HEK293 (cell line): ENCODE results near the gene NKD1.

Source experiments
- CTCF ChIA-PET: fragments of 350-600 bp; formaldehyde crosslinking; extraction: SDS; loops from one replicate; lab custom pipeline; 2021; ENCODE audit warnings: antibody characterized with exemption; lab: Yijun Ruan, JAX
- POLR2A ChIA-PET: fragments of 300-600 bp; formaldehyde crosslinking; extraction: SDS; loops from one replicate; lab custom pipeline; 2020; ENCODE audit warnings: antibody characterized with exemption, inconsistent platforms; lab: Yijun Ruan, JAX
- H3K27ac ChIP-seq: fragments of 200-500 bp; sonication (Bioruptor generic); 2 replicates; pipeline ENCODE4 v1.5.1; 2014; ENCODE audit warnings: low read depth, low read length, control low read depth, inconsistent platforms; ENCODE audit errors: extremely low read depth
- H3K36me3 ChIP-seq, 2 experiments: fragments of 200-500 bp in 1 of 2; sonication (Bioruptor generic) in 1 of 2; 1 replicate in 1 of 2; 2 replicates in 1 of 2; pipeline ENCODE4 v1.5.1; 2014 to 2017; ENCODE audit warnings: inconsistent platforms in 2 of 2, low read length in 2 of 2; ENCODE audit not compliant: control insufficient read depth in 2 of 2, insufficient read depth in 1 of 2
- H3K4me1 ChIP-seq: fragments of 200-500 bp; sonication (Bioruptor generic); 2 replicates; pipeline ENCODE4 v1.5.1; 2014; ENCODE audit warnings: mild to moderate bottlenecking, low read length, inconsistent platforms; ENCODE audit not compliant: control insufficient read depth, insufficient read depth
- H3K4me3 ChIP-seq: 2 replicates; pipeline ENCODE4 v1.5.1; 2011; ENCODE audit warnings: low read depth, mild to moderate bottlenecking, control low read depth, low read length, moderate library complexity
- H3K9me3 ChIP-seq: fragments of 200-500 bp; sonication (Bioruptor generic); 2 replicates; pipeline ENCODE4 v1.5.1; 2014; ENCODE audit warnings: low read depth, low read length, inconsistent platforms; ENCODE audit not compliant: control insufficient read depth, insufficient read depth
- KLF8 ChIP-seq: fragments of 450-650 bp; formaldehyde crosslinking; IDR thresholded peaks from 2 replicates; pipeline ENCODE4 v1.5.1; 2016; ENCODE audit warnings: missing biosample characterization, missing genetic modification characterization
- SP3 ChIP-seq: fragments of 450-650 bp; formaldehyde crosslinking; IDR thresholded peaks from 2 replicates; pipeline ENCODE4 v1.5.1; 2016; ENCODE audit warnings: missing biosample characterization, missing genetic modification characterization
- TCF7L2 ChIP-seq: IDR thresholded peaks from 2 replicates; pipeline ENCODE4 v1.6.1; 2011; ENCODE audit warnings: low read depth, mild to moderate bottlenecking, inconsistent platforms, low read length, moderate library complexity, borderline replicate concordance
- ZNF10 ChIP-seq: fragments of 450-650 bp; formaldehyde crosslinking; IDR thresholded peaks from 2 replicates; pipeline ENCODE4 v1.5.1; 2017; ENCODE audit warnings: missing biosample characterization, missing genetic modification characterization
- ZNF121 ChIP-seq: fragments of 450-650 bp; formaldehyde crosslinking; IDR thresholded peaks from 2 replicates; pipeline ENCODE4 v1.5.1; 2016; ENCODE audit warnings: missing biosample characterization, missing genetic modification characterization
- ZNF138 ChIP-seq: fragments of 450-650 bp; formaldehyde crosslinking; IDR thresholded peaks from 2 replicates; pipeline ENCODE4 v1.5.1; 2016; ENCODE audit warnings: missing biosample characterization, missing genetic modification characterization, borderline replicate concordance
- ZNF146 ChIP-seq: fragments of 450-650 bp; formaldehyde crosslinking; IDR thresholded peaks from 2 replicates; pipeline ENCODE4 v1.5.1; 2016; ENCODE audit warnings: missing biosample characterization, missing genetic modification characterization
- ZNF157 ChIP-seq: fragments of 450-650 bp; formaldehyde crosslinking; IDR thresholded peaks from 2 replicates; pipeline ENCODE4 v1.5.1; 2016; ENCODE audit warnings: missing biosample characterization, missing genetic modification characterization
- ZNF16 ChIP-seq: fragments of 450-650 bp; formaldehyde crosslinking; IDR thresholded peaks from 2 replicates; pipeline ENCODE4 v1.5.1; 2016; ENCODE audit warnings: low read depth, missing biosample characterization, missing genetic modification characterization
- ZNF214 ChIP-seq: fragments of 450-650 bp; formaldehyde crosslinking; IDR thresholded peaks from 2 replicates; pipeline ENCODE4 v1.5.1; 2017; ENCODE audit warnings: missing biosample characterization, mild to moderate bottlenecking, missing genetic modification characterization, borderline replicate concordance
- ZNF248 ChIP-seq: fragments of 450-650 bp; formaldehyde crosslinking; IDR thresholded peaks from 2 replicates; pipeline ENCODE4 v1.5.1; 2017; ENCODE audit warnings: missing biosample characterization, missing genetic modification characterization
- ZNF280D ChIP-seq: fragments of 450-650 bp; formaldehyde crosslinking; IDR thresholded peaks from 2 replicates; pipeline ENCODE4 v1.5.1; 2016; ENCODE audit warnings: missing biosample characterization, missing genetic modification characterization
- ZNF521 ChIP-seq: fragments of 450-650 bp; formaldehyde crosslinking; IDR thresholded peaks from 2 replicates; pipeline ENCODE4 v1.5.1; 2017; ENCODE audit warnings: missing biosample characterization, mild to moderate bottlenecking, missing genetic modification characterization
- ZNF585B ChIP-seq: fragments of 450-650 bp; formaldehyde crosslinking; IDR thresholded peaks from 2 replicates; pipeline ENCODE4 v1.5.1; 2016; ENCODE audit warnings: missing biosample characterization, missing genetic modification characterization
- ZNF623 ChIP-seq: fragments of 450-650 bp; formaldehyde crosslinking; IDR thresholded peaks from 2 replicates; pipeline ENCODE4 v1.5.1; 2016; ENCODE audit warnings: missing biosample characterization, missing genetic modification characterization
- ZNF626 ChIP-seq: fragments of 450-650 bp; sonication (Bioruptor Pico); formaldehyde crosslinking; IDR thresholded peaks from 2 replicates; pipeline ENCODE4 v1.5.1; 2018; ENCODE audit warnings: missing biosample characterization, missing genetic modification characterization, inconsistent platforms
- ZNF707 ChIP-seq: fragments of 450-650 bp; formaldehyde crosslinking; IDR thresholded peaks from 2 replicates; pipeline ENCODE4 v1.5.1; 2016; ENCODE audit warnings: missing biosample characterization, missing genetic modification characterization
- ZNF791 ChIP-seq: fragments of 450-650 bp; formaldehyde crosslinking; IDR thresholded peaks from 2 replicates; pipeline ENCODE4 v1.5.1; 2016; ENCODE audit warnings: missing biosample characterization, missing genetic modification characterization
- ZNF843 ChIP-seq: fragments of 450-650 bp; formaldehyde crosslinking; IDR thresholded peaks from 2 replicates; pipeline ENCODE4 v1.5.1; 2016; ENCODE audit warnings: missing biosample characterization, missing genetic modification characterization
- TF ChIP-seq, protein P1 (sequence below): fragments of 450-650 bp; formaldehyde crosslinking; IDR thresholded peaks from 2 replicates; pipeline ENCODE4 v1.5.1; 2016; ENCODE audit warnings: missing biosample characterization, missing genetic modification characterization
- TF ChIP-seq, protein P2 (sequence below): fragments of 450-650 bp; IDR thresholded peaks from 2 replicates; pipeline ENCODE4 v1.5.1; 2018; ENCODE audit warnings: missing biosample characterization, missing genetic modification characterization
- TF ChIP-seq, protein P3 (sequence below): fragments of 450-650 bp; formaldehyde crosslinking; IDR thresholded peaks from 2 replicates; pipeline ENCODE4 v1.5.1; 2016; ENCODE audit warnings: missing biosample characterization, missing genetic modification characterization
- TF ChIP-seq, protein P4 (sequence below): fragments of 450-650 bp; formaldehyde crosslinking; conservative IDR thresholded peaks from 2 replicates; pipeline ENCODE4 v1.5.1; 2016; ENCODE audit warnings: low read depth, missing biosample characterization, missing genetic modification characterization
- TF ChIP-seq, protein P5 (sequence below): fragments of 450-650 bp; formaldehyde crosslinking; IDR thresholded peaks from 2 replicates; pipeline ENCODE4; 2016; ENCODE audit warnings: missing biosample characterization, missing genetic modification characterization

The NKD1 gene

DNA sequence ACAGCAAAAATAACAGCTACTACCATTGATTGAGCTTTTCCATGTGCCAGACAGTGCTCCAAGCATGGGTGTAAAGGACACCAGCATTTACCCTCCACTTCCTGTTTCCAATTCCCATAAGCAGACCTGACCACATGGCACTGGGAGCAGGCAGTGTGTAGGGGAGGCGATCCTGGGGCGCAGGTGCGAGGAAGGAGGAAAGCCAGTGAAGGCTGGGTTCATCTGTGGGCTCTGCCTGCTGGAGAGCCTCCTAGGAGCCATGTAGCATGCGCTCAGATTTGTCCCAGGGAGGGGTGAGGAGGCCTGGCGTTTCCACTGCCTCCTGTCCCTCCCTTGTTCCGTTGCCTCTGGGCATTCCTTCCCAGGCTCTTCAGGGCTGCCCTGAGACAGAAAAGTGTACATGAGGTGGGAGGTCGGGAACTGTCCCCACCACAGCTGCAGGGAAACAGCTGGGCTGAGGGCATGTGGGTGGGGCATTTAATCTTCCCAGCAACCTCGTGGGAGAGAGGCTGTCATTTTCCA, 76.3 kb downstream of the NKD1 start:
- no peaks in the 10 kb centered on the region for H3K4me1 ChIP-seq
- ChIA-PET POLR2A (no interaction called here), CTCF (no interaction called here)
- H3K4me3 ChIP-seq: no peak overlapping the region
- TF ChIP-seq ZNF248 (tag by site-specific recombination) (no peak), ZNF626 (tag by site-specific recombination) (no peak), KLF8 (no peak), TCF7L2 (no peak), ZNF157 (tag by site-specific recombination) (no peak), ZNF707 (tag by site-specific recombination) (no peak), ZNF10 (tag by site-specific recombination) (no peak), ZNF138 (tag by site-specific recombination) (no peak), ZNF843 (no peak), ZNF121 (no peak), ZNF791 (tag by site-specific recombination) (no peak), ZNF214 (no peak)
- TF ChIP-seq, protein P1, sequence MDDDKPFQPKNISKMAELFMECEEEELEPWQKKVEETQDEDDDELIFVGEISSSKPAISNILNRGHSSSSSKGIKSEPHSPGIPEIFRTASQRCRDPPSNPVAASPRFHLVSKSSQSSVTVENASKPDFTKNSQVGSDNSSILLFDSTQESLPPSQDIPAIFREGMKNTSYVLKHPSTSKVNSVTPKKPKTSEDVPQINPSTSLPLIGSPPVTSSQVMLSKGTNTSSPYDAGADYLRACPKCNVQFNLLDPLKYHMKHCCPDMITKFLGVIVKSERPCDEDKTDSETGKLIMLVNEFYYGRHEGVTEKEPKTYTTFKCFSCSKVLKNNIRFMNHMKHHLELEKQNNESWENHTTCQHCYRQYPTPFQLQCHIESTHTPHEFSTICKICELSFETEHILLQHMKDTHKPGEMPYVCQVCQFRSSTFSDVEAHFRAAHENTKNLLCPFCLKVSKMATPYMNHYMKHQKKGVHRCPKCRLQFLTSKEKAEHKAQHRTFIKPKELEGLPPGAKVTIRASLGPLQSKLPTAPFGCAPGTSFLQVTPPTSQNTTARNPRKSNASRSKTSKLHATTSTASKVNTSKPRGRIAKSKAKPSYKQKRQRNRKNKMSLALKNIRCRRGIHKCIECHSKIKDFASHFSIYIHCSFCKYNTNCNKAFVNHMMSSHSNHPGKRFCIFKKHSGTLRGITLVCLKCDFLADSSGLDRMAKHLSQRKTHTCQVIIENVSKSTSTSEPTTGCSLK (tag by site-specific recombination): no peak
- TF ChIP-seq, protein P2, sequence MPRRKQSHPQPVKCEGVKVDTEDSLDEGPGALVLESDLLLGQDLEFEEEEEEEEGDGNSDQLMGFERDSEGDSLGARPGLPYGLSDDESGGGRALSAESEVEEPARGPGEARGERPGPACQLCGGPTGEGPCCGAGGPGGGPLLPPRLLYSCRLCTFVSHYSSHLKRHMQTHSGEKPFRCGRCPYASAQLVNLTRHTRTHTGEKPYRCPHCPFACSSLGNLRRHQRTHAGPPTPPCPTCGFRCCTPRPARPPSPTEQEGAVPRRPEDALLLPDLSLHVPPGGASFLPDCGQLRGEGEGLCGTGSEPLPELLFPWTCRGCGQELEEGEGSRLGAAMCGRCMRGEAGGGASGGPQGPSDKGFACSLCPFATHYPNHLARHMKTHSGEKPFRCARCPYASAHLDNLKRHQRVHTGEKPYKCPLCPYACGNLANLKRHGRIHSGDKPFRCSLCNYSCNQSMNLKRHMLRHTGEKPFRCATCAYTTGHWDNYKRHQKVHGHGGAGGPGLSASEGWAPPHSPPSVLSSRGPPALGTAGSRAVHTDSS (tag by site-specific recombination): no peak
- TF ChIP-seq, protein P3, sequence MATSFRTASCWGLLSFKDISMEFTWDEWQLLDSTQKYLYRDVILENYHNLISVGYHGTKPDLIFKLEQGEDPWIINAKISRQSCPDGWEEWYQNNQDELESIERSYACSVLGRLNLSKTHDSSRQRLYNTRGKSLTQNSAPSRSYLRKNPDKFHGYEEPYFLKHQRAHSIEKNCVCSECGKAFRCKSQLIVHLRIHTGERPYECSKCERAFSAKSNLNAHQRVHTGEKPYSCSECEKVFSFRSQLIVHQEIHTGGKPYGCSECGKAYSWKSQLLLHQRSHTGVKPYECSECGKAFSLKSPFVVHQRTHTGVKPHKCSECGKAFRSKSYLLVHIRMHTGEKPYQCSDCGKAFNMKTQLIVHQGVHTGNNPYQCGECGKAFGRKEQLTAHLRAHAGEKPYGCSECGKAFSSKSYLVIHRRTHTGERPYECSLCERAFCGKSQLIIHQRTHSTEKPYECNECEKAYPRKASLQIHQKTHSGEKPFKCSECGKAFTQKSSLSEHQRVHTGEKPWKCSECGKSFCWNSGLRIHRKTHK (tag by site-specific recombination): no peak
- TF ChIP-seq, protein P4, sequence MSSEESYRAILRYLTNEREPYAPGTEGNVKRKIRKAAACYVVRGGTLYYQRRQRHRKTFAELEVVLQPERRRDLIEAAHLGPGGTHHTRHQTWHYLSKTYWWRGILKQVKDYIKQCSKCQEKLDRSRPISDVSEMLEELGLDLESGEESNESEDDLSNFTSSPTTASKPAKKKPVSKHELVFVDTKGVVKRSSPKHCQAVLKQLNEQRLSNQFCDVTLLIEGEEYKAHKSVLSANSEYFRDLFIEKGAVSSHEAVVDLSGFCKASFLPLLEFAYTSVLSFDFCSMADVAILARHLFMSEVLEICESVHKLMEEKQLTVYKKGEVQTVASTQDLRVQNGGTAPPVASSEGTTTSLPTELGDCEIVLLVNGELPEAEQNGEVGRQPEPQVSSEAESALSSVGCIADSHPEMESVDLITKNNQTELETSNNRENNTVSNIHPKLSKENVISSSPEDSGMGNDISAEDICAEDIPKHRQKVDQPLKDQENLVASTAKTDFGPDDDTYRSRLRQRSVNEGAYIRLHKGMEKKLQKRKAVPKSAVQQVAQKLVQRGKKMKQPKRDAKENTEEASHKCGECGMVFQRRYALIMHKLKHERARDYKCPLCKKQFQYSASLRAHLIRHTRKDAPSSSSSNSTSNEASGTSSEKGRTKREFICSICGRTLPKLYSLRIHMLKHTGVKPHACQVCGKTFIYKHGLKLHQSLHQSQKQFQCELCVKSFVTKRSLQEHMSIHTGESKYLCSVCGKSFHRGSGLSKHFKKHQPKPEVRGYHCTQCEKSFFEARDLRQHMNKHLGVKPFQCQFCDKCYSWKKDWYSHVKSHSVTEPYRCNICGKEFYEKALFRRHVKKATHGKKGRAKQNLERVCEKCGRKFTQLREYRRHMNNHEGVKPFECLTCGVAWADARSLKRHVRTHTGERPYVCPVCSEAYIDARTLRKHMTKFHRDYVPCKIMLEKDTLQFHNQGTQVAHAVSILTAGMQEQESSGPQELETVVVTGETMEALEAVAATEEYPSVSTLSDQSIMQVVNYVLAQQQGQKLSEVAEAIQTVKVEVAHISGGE (tag by site-specific recombination): no peak
- H3K36me3 ChIP-seq: no peaks in the 10 kb centered on the region
- no peaks in the 10 kb centered on the region for H3K9me3 ChIP-seq
- H3K27ac ChIP-seq: no peak overlapping the region

DNA sequence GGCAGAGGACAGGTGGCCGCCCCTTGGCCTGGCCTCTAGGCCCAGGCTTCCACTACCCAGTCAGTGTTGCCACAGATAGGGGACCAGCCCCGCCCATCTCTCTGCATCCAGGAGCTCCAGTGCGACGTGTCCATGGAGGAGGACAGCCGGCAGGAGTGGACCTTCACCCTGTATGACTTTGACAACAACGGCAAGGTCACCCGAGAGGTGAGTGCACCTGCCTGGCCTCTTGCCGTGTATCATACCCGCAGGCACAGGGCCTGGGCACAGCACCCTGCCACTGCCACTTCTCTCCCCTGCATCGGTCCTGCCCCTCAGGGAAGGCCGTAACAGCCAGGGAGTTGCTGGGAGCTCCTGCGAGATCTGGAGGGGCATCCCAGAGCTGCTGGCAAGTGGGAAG, 77.2 kb downstream of the NKD1 start:
- Histone ChIP-seq H3K4me3 (no peak overlapping the region), H3K9me3 (no peaks in the 10 kb centered on the region), H3K27ac (no peak overlapping the region), H3K4me1 (no peaks in the 10 kb centered on the region), H3K36me3 (no peaks in the 10 kb centered on the region)
- ChIA-PET CTCF (interaction anchor here (0.5 kb wide), 1 partner anchor 660 kb away, joined by 3 read pairs; no protein-coding TSS in a partner anchor), POLR2A (no interaction called here)
- TF ChIP-seq ZNF280D (no peak), ZNF623 (tag by site-specific recombination) (no peak), ZNF521 (tag by site-specific recombination) (no peak), ZNF146 (no peak), SP3 (tag by site-specific recombination) (no peak), ZNF248 (tag by site-specific recombination) (no peak), ZNF16 (no peak), ZNF585B (no peak)
- TF ChIP-seq, protein P5, sequence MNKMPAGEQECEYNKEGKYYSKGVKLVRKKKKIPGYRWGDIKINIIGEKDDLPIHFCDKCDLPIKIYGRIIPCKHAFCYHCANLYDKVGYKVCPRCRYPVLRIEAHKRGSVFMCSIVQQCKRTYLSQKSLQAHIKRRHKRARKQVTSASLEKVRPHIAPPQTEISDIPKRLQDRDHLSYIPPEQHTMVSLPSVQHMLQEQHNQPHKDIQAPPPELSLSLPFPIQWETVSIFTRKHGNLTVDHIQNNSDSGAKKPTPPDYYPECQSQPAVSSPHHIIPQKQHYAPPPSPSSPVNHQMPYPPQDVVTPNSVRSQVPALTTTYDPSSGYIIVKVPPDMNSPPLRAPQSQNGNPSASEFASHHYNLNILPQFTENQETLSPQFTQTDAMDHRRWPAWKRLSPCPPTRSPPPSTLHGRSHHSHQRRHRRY (tag by site-specific recombination): no peak
